Endothelial cell (in vitro differentiated cells): ENCODE data around the gene USP40. TPM values are rescaled to one million over a fixed set of nuclear protein-coding genes. Genes with fewer than 3 reads are reported as not detected.
A peak's percentile ranks its signal among the peaks of the same experiment; 100 is the strongest.

Experiments used
- DNase-seq: peaks from one replicate; pipeline ENCODE4 v3.0.0; 2021; ENCODE audit warnings: low spot score
- H3K27ac Mint-ChIP-seq: one replicate; pipeline ENCODE4 v1.8.0; 2021; ENCODE audit warnings: mixed read lengths, inconsistent platforms; ENCODE audit not compliant: unreplicated experiment
- H3K27me3 Mint-ChIP-seq: one replicate; pipeline ENCODE4 v1.8.0; 2021; ENCODE audit warnings: mild to moderate bottlenecking, moderate library complexity, mixed read lengths, inconsistent platforms; ENCODE audit not compliant: unreplicated experiment
- H3K36me3 Mint-ChIP-seq: one replicate; pipeline ENCODE4 v1.8.0; 2021; ENCODE audit warnings: mild to moderate bottlenecking, low read depth, mixed read lengths, inconsistent platforms; ENCODE audit not compliant: unreplicated experiment
- H3K4me1 Mint-ChIP-seq: one replicate; pipeline ENCODE4 v1.8.0; 2021; ENCODE audit warnings: mild to moderate bottlenecking, mixed read lengths, inconsistent platforms; ENCODE audit not compliant: unreplicated experiment
- H3K4me3 Mint-ChIP-seq: one replicate; pipeline ENCODE4 v1.8.0; 2021; ENCODE audit warnings: mild to moderate bottlenecking, mixed read lengths, inconsistent platforms; ENCODE audit not compliant: unreplicated experiment
- H3K9me3 Mint-ChIP-seq: one replicate; pipeline ENCODE4 v1.8.0; 2021; ENCODE audit warnings: mixed read lengths, inconsistent platforms; ENCODE audit not compliant: unreplicated experiment
- total RNA-seq: library from RNA; stranded (reverse); fragmentation: NEBNext Ultra II Directional; extraction: Animal tissue kit (Norgen Biotek cat#: 25700); gene quantifications from one replicate; pipeline ENCODE4 v1.2.1, GENCODE V29; 2021; ENCODE audit not compliant: unreplicated experiment
- TF ChIP-seq, protein P1 (sequence below): fragments of 200-600 bp; sonication (generic); IDR thresholded peaks from one replicate; pipeline ENCODE4 v1.5.0; 2021; ENCODE audit warnings: antibody characterized with exemption; ENCODE audit not compliant: unreplicated experiment

Gene USP40
- total RNA-seq, 1 donor from 2014 or later, result 23.6 TPM

DNA sequence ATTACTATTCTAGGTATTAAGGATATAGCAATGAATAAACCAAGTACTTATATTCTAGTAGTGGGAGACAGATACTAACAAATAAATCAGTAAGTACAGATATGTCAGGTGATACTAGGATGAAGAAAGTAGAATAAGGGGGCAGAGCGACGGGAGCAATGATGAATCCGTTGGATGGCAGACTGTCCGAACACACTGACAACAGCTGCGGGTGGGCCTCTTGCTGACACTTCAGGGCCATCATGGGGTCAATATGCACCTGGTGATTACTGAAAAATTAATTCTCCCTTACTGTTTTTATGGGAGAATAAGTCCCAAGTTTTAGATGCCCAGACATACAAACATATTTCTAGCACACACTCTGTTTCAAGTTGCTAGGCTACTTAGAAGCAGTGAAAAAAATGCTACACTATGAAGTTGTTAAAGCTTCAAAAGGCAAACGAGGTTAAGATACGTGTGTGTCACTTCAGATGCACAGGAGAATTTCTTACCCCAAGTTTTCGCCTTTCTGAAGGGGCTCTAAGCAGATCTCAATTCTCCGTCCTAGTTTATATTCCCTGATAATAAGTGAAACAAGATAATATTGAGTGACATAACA is 78.7 kb downstream of the USP40 start:
- Mint-ChIP-seq H3K27ac (no peak overlapping the region), H3K9me3 (no peaks in the 10 kb centered on the region), H3K36me3 (peaks cover 34% of the 10 kb centered on the region), H3K4me1 (peaks cover 14% of the 10 kb centered on the region), H3K4me3 (no peak overlapping the region), H3K27me3 (peaks cover 4% of the 10 kb centered on the region)
- TF ChIP-seq, protein P1, sequence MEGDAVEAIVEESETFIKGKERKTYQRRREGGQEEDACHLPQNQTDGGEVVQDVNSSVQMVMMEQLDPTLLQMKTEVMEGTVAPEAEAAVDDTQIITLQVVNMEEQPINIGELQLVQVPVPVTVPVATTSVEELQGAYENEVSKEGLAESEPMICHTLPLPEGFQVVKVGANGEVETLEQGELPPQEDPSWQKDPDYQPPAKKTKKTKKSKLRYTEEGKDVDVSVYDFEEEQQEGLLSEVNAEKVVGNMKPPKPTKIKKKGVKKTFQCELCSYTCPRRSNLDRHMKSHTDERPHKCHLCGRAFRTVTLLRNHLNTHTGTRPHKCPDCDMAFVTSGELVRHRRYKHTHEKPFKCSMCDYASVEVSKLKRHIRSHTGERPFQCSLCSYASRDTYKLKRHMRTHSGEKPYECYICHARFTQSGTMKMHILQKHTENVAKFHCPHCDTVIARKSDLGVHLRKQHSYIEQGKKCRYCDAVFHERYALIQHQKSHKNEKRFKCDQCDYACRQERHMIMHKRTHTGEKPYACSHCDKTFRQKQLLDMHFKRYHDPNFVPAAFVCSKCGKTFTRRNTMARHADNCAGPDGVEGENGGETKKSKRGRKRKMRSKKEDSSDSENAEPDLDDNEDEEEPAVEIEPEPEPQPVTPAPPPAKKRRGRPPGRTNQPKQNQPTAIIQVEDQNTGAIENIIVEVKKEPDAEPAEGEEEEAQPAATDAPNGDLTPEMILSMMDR, result no peak
- DNase-seq, result no peak

DNA sequence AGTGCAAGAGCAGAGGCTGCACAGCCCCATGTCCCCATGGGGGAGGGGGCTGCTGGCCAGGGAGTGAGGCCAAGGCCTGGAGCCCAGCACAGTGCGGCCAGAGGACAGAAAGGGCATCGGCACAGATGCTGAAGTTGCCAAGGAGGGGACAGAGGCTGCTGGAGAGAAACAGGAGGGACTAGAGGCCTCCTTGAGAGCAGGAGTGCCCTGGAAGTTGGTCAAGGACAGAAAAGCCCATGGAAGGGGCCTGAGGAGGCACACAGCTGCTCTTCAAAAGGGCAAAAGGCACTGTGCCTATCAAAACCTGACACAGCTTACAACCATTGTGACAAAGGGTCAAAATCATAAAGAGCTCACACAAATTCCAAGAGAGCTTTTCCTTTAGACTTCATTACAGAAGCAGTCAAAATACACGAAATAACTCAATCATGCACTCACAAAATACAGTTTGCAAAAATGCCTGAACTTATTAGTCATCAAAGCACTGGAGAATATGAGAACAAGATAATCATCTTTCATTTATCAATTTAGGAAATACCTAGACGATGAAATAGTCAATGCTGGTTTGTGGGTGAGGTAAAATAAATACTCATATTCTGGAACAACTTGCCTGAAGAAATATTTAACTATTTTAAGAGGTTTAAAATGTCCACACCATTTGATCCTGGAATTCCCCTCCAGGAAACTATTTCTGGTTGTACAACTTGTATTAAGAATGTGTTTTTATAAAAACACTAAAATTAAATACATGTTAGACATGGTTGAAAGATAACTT is 79.6 kb downstream of the USP40 start:
- Mint-ChIP-seq H3K4me1 (peaks cover 14% of the 10 kb centered on the region), H3K4me3 (no peak overlapping the region), H3K27me3 (peaks cover 5% of the 10 kb centered on the region), H3K36me3 (peaks cover 40% of the 10 kb centered on the region), H3K9me3 (no peaks in the 10 kb centered on the region), H3K27ac (no peak overlapping the region)
- DNase-seq, result no peak
- TF ChIP-seq, protein P1, result no peak

DNA sequence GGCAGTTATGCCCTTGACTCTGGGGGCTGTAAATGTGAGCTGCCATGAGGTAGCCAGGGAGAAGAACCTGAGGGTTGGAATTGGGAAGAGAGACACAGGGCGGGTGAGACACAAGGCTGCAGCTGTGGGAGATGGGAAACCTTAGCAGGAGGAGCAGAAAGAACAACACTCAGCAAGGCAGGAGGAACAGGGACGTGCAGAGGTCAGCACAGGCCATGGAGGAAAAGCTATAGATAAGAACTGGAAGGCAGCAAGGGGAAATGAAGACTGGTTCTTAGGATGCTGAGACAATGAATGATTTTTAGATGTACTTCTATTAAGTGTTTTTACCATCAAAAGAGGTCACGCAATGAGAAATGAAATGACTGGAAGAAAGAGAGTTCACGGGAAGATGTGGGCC is 80.2 kb downstream of the USP40 start:
- H3K4me1 Mint-ChIP-seq, result peaks cover 9% of the 10 kb centered on the region
- peaks cover 5% of the 10 kb centered on the region for H3K27me3 Mint-ChIP-seq
- H3K27ac Mint-ChIP-seq, result no peak overlapping the region
- TF ChIP-seq, protein P1, result no peak
- H3K36me3 Mint-ChIP-seq, result peaks cover 40% of the 10 kb centered on the region
- no peak overlapping the region for H3K4me3 Mint-ChIP-seq
- no peaks in the 10 kb centered on the region for H3K9me3 Mint-ChIP-seq
- DNase-seq, result no peak

DNA sequence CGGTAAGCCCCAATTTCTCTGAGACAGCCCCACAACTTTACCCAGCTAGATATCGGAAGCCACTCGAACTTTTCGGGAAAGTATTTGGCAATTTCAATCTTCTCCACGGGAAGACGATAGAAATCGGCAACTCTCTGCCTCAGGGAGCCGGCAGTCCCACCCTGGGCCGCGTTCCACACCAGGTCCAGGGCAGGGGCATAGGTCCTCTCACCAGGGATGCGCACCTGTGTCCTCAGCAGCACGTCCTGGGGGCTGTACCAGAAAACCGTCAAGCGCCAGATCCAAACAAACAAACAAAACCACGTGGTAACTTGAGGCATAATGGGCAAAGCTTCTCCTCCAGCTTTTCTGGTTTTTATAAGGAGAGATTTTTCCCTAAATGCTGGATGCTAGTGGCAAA is 80.9 kb downstream of the USP40 start:
- Mint-ChIP-seq H3K4me3 (no peak overlapping the region), H3K27me3 (peaks cover 3% of the 10 kb centered on the region), H3K36me3 (peaks cover 45% of the 10 kb centered on the region), H3K9me3 (no peaks in the 10 kb centered on the region), H3K4me1 (peaks cover 8% of the 10 kb centered on the region), H3K27ac (no peak overlapping the region)
- no peak for DNase-seq
- TF ChIP-seq, protein P1, result no peak

DNA sequence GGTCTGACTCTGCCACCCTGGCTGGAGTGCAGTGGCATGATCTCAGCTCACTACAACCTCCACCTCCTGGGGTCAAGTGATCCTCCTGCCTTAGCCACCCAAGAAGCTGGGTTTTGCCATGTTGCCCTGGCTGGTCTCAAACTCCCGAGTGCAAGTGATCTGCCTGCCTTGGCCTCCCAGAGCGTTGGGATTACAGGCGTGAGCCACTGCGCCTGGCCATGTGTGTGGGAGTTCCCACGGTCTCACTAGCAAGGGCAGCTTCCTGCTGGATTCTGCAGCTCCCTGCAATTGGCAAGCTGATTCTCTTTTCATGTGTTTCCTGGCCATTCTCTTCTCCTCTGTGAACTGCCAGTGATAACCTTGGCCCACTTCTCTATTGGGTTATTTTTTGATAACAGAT is 84.0 kb downstream of the USP40 start:
- peak overlapping the region; percentile 66 for H3K4me3 Mint-ChIP-seq
- TF ChIP-seq, protein P1, result no peak
- H3K27me3 Mint-ChIP-seq, result peaks cover 3% of the 10 kb centered on the region
- peaks cover 45% of the 10 kb centered on the region for H3K36me3 Mint-ChIP-seq
- peaks cover 8% of the 10 kb centered on the region for H3K4me1 Mint-ChIP-seq
- no peak overlapping the region for H3K27ac Mint-ChIP-seq
- no peak for DNase-seq
- H3K9me3 Mint-ChIP-seq, result no peaks in the 10 kb centered on the region
